ENCODE data around the gene PEX16.

PEX16 gene

GRCh38 chr11:45935349-45936064 is 17.8 kb upstream of the PEX16 start:
- peak overlapping the region in 1 of 2 donors; percentile 63 for H3K4me3 Mint-ChIP-seq
- peak; percentile 65 to 66 for ATAC-seq (replicated peaks)
- peak overlapping the region; percentile 93 for H3K27ac Mint-ChIP-seq
- peak; percentile 58 for DNase-seq
- H3K9me3 Mint-ChIP-seq: no peaks in the 10 kb centered on the region
- H3K27me3 Mint-ChIP-seq: no peaks in the 10 kb centered on the region
- peaks cover 60 to 84% of the 10 kb centered on the region in 2 donors for H3K4me1 Mint-ChIP-seq
- H3K36me3 Mint-ChIP-seq: peaks cover 28 to 40% of the 10 kb centered on the region in 2 donors

- Mint-ChIP-seq H3K4me1 (peaks cover 67 to 90% of the 10 kb centered on the region in 2 donors), H3K4me3 (peak overlapping the region; percentile 25 to 61), H3K36me3 (peaks cover 32 to 45% of the 10 kb centered on the region in 2 donors), H3K9me3 (no peaks in the 10 kb centered on the region), H3K27me3 (no peaks in the 10 kb centered on the region), H3K27ac (peak overlapping the region; percentile 93)
- ATAC-seq (replicated peaks): no peak
- DNase-seq: no peak
Measured at GRCh38 chr11:45934580-45935318, 17.1 kb upstream of the PEX16 start.

- peak overlapping the region; percentile 93 to 96 for H3K4me3 Mint-ChIP-seq
Measured at GRCh38 chr11:45933846-45934579, 16.3 kb upstream of the PEX16 start.

GRCh38 chr11:45933131-45933831 is 15.6 kb upstream of the PEX16 start:
- Mint-ChIP-seq H3K36me3 (peaks cover 36 to 50% of the 10 kb centered on the region in 2 donors), H3K27ac (peak overlapping the region; percentile 96), H3K27me3 (no peaks in the 10 kb centered on the region), H3K9me3 (no peaks in the 10 kb centered on the region), H3K4me1 (peaks cover 74 to 82% of the 10 kb centered on the region in 2 donors), H3K4me3 (peak overlapping the region; percentile 93 to 96)
- DNase-seq (peak; percentile 77), ATAC-seq (replicated peaks) (peak; percentile 50 to 62)

More at GRCh38 chr11:45933846-45934579, 16.3 kb upstream of the PEX16 start:
- Mint-ChIP-seq H3K27ac (peak overlapping the region; percentile 96), H3K4me1 (peaks cover 69 to 83% of the 10 kb centered on the region in 2 donors), H3K27me3 (no peaks in the 10 kb centered on the region), H3K36me3 (peaks cover 32 to 45% of the 10 kb centered on the region in 2 donors), H3K9me3 (no peaks in the 10 kb centered on the region)
- DNase-seq (no peak), ATAC-seq (replicated peaks) (no peak)

GRCh38 chr11:45932217-45932616 is 14.5 kb upstream of the PEX16 start:
- no peak for ATAC-seq (replicated peaks)
- Mint-ChIP-seq H3K4me3 (peak overlapping the region; percentile 93 to 96), H3K27me3 (no peaks in the 10 kb centered on the region), H3K4me1 (peaks cover 76 to 84% of the 10 kb centered on the region in 2 donors), H3K9me3 (no peaks in the 10 kb centered on the region), H3K27ac (peak overlapping the region; percentile 96), H3K36me3 (peaks cover 45 to 60% of the 10 kb centered on the region in 2 donors)
- DNase-seq: no peak

- peak overlapping the region; percentile 96 for H3K27ac Mint-ChIP-seq
- no peaks in the 10 kb centered on the region for H3K27me3 Mint-ChIP-seq
- no peak for DNase-seq
- H3K4me3 Mint-ChIP-seq: peak overlapping the region; percentile 93 to 96
- H3K9me3 Mint-ChIP-seq: no peaks in the 10 kb centered on the region
- H3K36me3 Mint-ChIP-seq: peaks cover 43 to 61% of the 10 kb centered on the region in 2 donors
- H3K4me1 Mint-ChIP-seq: peaks cover 78 to 86% of the 10 kb centered on the region in 2 donors
- no peak for ATAC-seq (replicated peaks)
Measured at GRCh38 chr11:45931739-45932138, 14.1 kb upstream of the PEX16 start.

GRCh38 chr11:45930951-45931570 is 13.4 kb upstream of the PEX16 start:
- no peaks in the 10 kb centered on the region for H3K27me3 Mint-ChIP-seq
- ATAC-seq (replicated peaks): no peak

GRCh38 chr11:45930031-45930794 is 12.5 kb upstream of the PEX16 start:
- H3K27ac Mint-ChIP-seq: peak overlapping the region; percentile 96
- no peaks in the 10 kb centered on the region for H3K9me3 Mint-ChIP-seq
- peak overlapping the region; percentile 93 to 96 for H3K4me3 Mint-ChIP-seq
- H3K4me1 Mint-ChIP-seq: peaks cover 80 to 86% of the 10 kb centered on the region in 2 donors
- peaks cover 46 to 68% of the 10 kb centered on the region in 2 donors for H3K36me3 Mint-ChIP-seq
- H3K27me3 Mint-ChIP-seq: no peaks in the 10 kb centered on the region
- DNase-seq (peak; percentile 95), ATAC-seq (replicated peaks) (peak; percentile 85)

More at GRCh38 chr11:45930951-45931570, 13.4 kb upstream of the PEX16 start:
- Mint-ChIP-seq H3K4me3 (peak overlapping the region; percentile 93 to 96), H3K36me3 (peaks cover 46 to 64% of the 10 kb centered on the region in 2 donors), H3K4me1 (peaks cover 81 to 86% of the 10 kb centered on the region in 2 donors), H3K9me3 (no peaks in the 10 kb centered on the region), H3K27ac (peak overlapping the region; percentile 96)
- no peak for DNase-seq

GRCh38 chr11:45929486-45930030 is 11.9 kb upstream of the PEX16 start:
- DNase-seq (no peak), ATAC-seq (replicated peaks) (peak; percentile 3 to 5)
- H3K9me3 Mint-ChIP-seq: no peaks in the 10 kb centered on the region
- H3K27me3 Mint-ChIP-seq: no peaks in the 10 kb centered on the region
- peaks cover 76 to 85% of the 10 kb centered on the region in 2 donors for H3K4me1 Mint-ChIP-seq
- peak overlapping the region; percentile 93 to 96 for H3K4me3 Mint-ChIP-seq
- peaks cover 47 to 63% of the 10 kb centered on the region in 2 donors for H3K36me3 Mint-ChIP-seq
- peak overlapping the region; percentile 96 for H3K27ac Mint-ChIP-seq

GRCh38 chr11:45928535-45929215 is 11.0 kb upstream of the PEX16 start:
- Mint-ChIP-seq H3K4me3 (peak overlapping the region; percentile 17 to 36), H3K36me3 (peaks cover 47 to 61% of the 10 kb centered on the region in 2 donors), H3K27ac (peak overlapping the region; percentile 69), H3K27me3 (no peaks in the 10 kb centered on the region), H3K9me3 (no peaks in the 10 kb centered on the region), H3K4me1 (peaks cover 75 to 85% of the 10 kb centered on the region in 2 donors)
- DNase-seq (no peak), ATAC-seq (replicated peaks) (no peak)

- Mint-ChIP-seq H3K4me3 (peak overlapping the region; percentile 3 to 36), H3K36me3 (peaks cover 41 to 56% of the 10 kb centered on the region in 2 donors), H3K27me3 (no peaks in the 10 kb centered on the region), H3K4me1 (peaks cover 71 to 84% of the 10 kb centered on the region in 2 donors), H3K27ac (peak overlapping the region; percentile 70), H3K9me3 (no peaks in the 10 kb centered on the region)
- ATAC-seq (replicated peaks): no peak
- no peak for DNase-seq
Measured at GRCh38 chr11:45927684-45928413, 10.2 kb upstream of the PEX16 start.

All from stimulated activated naive B cell treated with anti-CD40 and anti-IgM and Interleukin-4, amounts not matched to agents 10 μg/mL and 1 μg/mL and 100 μg/mL, for 72 hours (primary cell).